ENCODE measurements around the gene SBF2. TPM values are rescaled to one million over a fixed set of nuclear protein-coding genes. Genes with fewer than 3 reads are reported as not detected.

Gene SBF2
- total RNA-seq, 1 donor from 2014 or later: 4.2 TPM

DNA sequence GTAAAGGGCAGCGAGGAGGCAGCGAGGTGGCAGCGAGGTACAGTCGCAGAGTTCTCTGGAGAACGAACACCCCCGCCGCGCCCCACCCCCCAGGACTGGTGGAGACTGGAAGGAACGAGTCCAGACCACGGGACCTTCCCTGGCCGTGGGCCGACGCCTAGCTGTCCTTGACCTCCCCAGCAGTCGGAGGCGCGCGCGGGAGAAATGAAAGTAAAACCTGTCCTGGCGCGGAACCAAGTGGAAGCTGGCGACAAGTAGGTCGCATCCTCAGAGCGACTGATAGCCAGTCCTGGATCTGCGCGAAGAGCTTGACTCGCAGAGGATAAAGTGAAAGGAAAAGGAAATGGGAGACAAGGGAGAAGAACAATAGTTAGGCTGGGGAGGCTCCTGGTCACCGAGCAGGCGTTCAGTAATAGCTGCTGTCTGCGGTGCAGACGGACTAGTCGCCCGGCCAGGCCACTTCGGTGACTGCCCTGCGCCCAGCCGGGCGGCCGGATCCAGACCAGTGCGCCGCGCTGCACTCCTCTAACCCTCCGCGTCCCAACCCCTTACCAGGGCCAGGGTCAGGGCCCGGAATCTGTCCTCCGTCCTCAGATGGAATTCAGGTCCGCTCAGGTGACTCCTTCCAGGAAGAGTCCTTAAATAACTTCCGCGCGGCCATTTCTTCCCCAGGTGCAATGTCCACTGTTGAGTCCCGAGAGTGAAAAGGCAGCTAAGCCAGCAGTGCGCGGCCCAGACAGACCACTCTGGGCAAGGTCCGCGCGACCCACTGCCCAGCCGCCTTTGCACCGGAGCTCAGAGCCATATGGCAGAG is 8.9 kb upstream of the SBF2 start:
- H3K36me3 Mint-ChIP-seq (ENCODE audit: low read depth): peaks cover 3% of the 10 kb centered on the region
- intact Hi-C loops (cut with micrococcal nuclease): loop anchor here (1.0 to 10.0 kb wide), 4 partner anchors 8 to 442 kb away; partner anchors contain the start of gene AMPD3
- peaks cover 41% of the 10 kb centered on the region for H3K4me1 Mint-ChIP-seq (ENCODE audit: low read depth)
- DNase-seq (ENCODE audit: low spot score): peak; percentile 63
- no peak overlapping the region for H3K27ac Mint-ChIP-seq
- no peaks in the 10 kb centered on the region for H3K9me3 Mint-ChIP-seq
- H3K27me3 Mint-ChIP-seq (ENCODE audit: low read depth): peaks cover 69% of the 10 kb centered on the region
- peak overlapping the region; percentile 89 for H3K4me3 Mint-ChIP-seq (ENCODE audit: low read depth)

GRCh38 chr11:10302359-10302743 is 8.3 kb upstream of the SBF2 start:
- Mint-ChIP-seq H3K4me1 (ENCODE audit: low read depth) (peaks cover 43% of the 10 kb centered on the region), H3K36me3 (ENCODE audit: low read depth) (peaks cover 3% of the 10 kb centered on the region), H3K27ac (no peak overlapping the region), H3K9me3 (no peaks in the 10 kb centered on the region), H3K27me3 (ENCODE audit: low read depth) (peaks cover 74% of the 10 kb centered on the region), H3K4me3 (ENCODE audit: low read depth) (peak overlapping the region; percentile 89)
- DNase-seq (ENCODE audit: low spot score): no peak
- intact Hi-C loops (cut with micrococcal nuclease): loop anchor here (10.0 kb wide), 3 partner anchors 152 to 442 kb away; partner anchors contain the start of gene AMPD3

DNA sequence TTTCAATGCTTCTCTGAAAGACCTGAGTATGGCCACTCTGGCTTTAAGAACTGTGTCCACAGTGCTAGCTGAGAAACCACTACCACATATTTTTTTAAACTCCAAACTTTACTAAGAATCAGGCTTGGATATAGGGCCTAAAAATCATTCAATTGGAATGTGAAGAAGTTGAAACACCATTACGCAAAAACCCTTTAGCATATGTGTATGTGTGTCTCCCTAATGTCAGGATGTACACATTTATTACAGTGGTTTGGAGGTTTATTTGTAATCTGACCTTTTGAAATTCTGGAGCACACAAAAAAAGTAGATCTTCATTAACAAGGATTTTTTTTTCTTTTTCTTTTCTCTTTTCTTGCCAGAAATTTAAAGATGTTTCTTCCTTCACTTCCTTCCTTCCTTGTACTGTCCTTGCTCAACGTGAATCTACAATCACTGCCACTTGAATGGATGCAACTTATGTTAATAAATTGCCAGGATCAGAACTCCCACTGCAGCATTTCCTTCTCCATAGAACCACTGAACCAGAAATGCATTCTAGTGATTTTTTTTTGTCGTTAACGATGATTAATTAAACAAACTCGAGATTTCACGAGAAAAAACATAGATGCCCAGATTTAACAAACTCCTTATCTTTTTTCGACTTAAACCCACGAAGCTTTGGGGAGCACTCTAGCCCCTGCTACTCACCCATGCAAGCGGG is 7.8 kb upstream of the SBF2 start:
- Mint-ChIP-seq H3K27ac (no peak overlapping the region), H3K4me1 (ENCODE audit: low read depth) (peaks cover 40% of the 10 kb centered on the region), H3K27me3 (ENCODE audit: low read depth) (peaks cover 76% of the 10 kb centered on the region), H3K4me3 (ENCODE audit: low read depth) (peak overlapping the region; percentile 89), H3K36me3 (ENCODE audit: low read depth) (no peaks in the 10 kb centered on the region), H3K9me3 (no peaks in the 10 kb centered on the region)
- no peak for DNase-seq (ENCODE audit: low spot score)
- intact Hi-C loops (cut with micrococcal nuclease): loop anchor here (10.0 kb wide), 3 partner anchors 153 to 443 kb away; partner anchors contain the start of gene AMPD3

DNA sequence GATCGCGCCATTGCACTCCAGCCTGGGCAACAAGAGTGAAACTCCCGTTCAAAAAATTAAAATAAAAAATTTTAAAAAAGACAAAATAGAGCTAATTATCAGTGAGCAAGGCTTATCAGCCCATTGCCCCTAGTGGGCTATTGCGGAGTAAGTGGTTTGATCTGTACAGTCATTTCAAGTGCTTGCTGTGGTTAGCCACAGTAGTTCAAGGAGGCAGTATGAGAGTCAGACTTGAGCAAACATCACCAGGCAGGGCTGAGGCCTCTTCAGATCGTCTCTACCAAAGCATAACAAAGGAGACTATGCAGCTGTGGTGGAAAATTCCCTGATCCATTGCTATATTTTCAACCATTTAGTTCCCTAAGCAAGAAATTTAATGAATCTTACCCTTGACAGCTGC is 4.3 kb upstream of the SBF2 start:
- no peak overlapping the region for H3K27ac Mint-ChIP-seq

GRCh38 chr11:10295064-10295901 is 1.3 kb upstream of the SBF2 start:
- H3K27me3 Mint-ChIP-seq (ENCODE audit: low read depth): peaks cover 68% of the 10 kb centered on the region
- DNase-seq (ENCODE audit: low spot score): no peak
- no peaks in the 10 kb centered on the region for H3K9me3 Mint-ChIP-seq
- H3K4me3 Mint-ChIP-seq (ENCODE audit: low read depth): peak overlapping the region; percentile 60
- intact Hi-C loops (cut with micrococcal nuclease): loop anchor here (1.0 kb wide), 1 partner anchor 8 kb away; no protein-coding TSS in a partner anchor
- no peaks in the 10 kb centered on the region for H3K36me3 Mint-ChIP-seq (ENCODE audit: low read depth)
- no peak overlapping the region for H3K27ac Mint-ChIP-seq
- H3K4me1 Mint-ChIP-seq (ENCODE audit: low read depth): peaks cover 29% of the 10 kb centered on the region

More for the DNA sequence above, 4.3 kb upstream of the SBF2 start:
- peak; percentile 61 for DNase-seq (ENCODE audit: low spot score)
- intact Hi-C loops (cut with micrococcal nuclease): loop anchor here (1.0 kb wide), 2 partner anchors 10 to 438 kb away; no protein-coding TSS in a partner anchor
- Mint-ChIP-seq H3K36me3 (ENCODE audit: low read depth) (no peaks in the 10 kb centered on the region), H3K4me3 (ENCODE audit: low read depth) (no peak overlapping the region), H3K4me1 (ENCODE audit: low read depth) (peaks cover 33% of the 10 kb centered on the region), H3K9me3 (no peaks in the 10 kb centered on the region), H3K27me3 (ENCODE audit: low read depth) (peaks cover 67% of the 10 kb centered on the region)

DNA sequence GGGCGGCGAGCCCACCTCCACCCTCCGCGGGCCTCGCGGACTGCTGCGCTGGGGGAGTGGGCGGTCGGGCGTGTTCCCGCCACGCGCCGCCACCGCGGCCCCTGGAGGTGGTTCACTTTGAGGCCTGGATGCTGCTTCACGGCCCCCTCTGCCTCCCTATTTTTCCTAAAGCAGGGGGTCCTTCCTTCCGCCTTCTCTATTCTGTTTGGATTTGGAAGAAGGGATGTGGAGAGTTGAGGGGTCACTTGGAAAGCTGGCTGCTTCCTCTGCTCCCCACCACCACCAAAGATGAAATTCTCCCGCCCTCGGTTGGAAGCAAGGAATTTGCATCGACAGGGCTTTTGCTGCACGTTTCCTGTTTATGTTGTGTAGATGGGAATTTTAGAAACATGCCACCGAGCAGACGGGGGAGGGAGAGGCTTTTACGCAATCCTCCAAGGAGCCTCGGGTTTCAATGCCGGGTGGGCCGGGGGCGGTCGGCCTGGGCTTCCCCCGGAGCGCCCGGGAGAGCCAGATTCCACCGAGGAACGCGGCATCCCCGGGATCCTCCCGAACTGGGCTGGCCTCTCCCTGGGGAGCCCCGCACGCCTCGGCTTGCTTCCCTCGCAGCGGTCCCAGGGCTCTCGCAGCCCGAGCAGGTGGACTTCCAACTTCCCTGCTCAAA is 403 bp upstream of the SBF2 start:
- H3K9me3 Mint-ChIP-seq: no peaks in the 10 kb centered on the region
- H3K4me1 Mint-ChIP-seq (ENCODE audit: low read depth): peaks cover 27% of the 10 kb centered on the region
- intact Hi-C loops (cut with micrococcal nuclease): no loop called here
- H3K36me3 Mint-ChIP-seq (ENCODE audit: low read depth): no peaks in the 10 kb centered on the region
- peaks cover 65% of the 10 kb centered on the region for H3K27me3 Mint-ChIP-seq (ENCODE audit: low read depth)
- DNase-seq (ENCODE audit: low spot score): no peak
- H3K27ac Mint-ChIP-seq: no peak overlapping the region
- H3K4me3 Mint-ChIP-seq (ENCODE audit: low read depth): peak overlapping the region; percentile 72

DNA sequence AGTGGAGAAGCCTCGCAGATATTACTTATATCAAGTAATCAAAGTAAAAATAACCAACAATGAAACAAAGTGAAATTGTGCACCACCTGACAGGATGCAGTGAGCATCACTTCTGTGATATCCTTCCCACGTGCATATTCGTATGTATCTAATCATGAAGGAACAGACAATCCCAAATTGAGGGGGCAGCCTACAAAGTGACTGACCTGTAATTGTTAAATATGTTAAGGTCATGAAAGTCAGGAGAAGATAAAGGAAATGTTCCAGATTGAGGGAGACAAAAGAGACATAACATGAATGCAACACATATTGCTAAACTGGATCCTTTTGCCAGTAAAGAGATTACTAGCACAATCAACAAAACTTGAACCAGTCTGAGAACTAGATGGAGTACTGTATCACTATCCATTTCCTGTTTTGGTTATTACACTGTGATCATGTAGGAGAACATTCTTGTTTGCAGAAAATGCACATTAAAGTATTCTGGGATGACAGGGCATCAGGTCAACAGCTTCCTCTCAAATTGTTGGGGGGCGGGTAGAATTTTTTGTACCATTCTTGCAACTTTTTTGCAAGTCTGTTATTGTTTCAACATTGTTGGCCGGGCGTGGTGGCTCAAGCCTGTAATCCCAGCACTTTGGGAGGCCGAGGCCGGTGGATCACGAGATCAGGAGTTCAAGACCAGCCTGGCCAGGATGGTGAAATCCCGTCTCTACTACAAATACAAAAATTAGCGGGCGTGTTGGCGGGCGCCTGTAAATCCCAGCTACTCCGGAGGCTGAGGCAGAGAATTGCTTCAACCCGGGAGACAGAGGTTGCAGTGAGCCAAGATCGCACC is 2.0 kb downstream of the SBF2 start:
- Mint-ChIP-seq H3K27me3 (ENCODE audit: low read depth) (peaks cover 58% of the 10 kb centered on the region), H3K9me3 (no peaks in the 10 kb centered on the region), H3K36me3 (ENCODE audit: low read depth) (no peaks in the 10 kb centered on the region), H3K4me1 (ENCODE audit: low read depth) (peaks cover 18% of the 10 kb centered on the region), H3K4me3 (ENCODE audit: low read depth) (peak overlapping the region; percentile 22), H3K27ac (no peak overlapping the region)
- no peak for DNase-seq (ENCODE audit: low spot score)
- intact Hi-C loops (cut with micrococcal nuclease): no loop called here

DNA sequence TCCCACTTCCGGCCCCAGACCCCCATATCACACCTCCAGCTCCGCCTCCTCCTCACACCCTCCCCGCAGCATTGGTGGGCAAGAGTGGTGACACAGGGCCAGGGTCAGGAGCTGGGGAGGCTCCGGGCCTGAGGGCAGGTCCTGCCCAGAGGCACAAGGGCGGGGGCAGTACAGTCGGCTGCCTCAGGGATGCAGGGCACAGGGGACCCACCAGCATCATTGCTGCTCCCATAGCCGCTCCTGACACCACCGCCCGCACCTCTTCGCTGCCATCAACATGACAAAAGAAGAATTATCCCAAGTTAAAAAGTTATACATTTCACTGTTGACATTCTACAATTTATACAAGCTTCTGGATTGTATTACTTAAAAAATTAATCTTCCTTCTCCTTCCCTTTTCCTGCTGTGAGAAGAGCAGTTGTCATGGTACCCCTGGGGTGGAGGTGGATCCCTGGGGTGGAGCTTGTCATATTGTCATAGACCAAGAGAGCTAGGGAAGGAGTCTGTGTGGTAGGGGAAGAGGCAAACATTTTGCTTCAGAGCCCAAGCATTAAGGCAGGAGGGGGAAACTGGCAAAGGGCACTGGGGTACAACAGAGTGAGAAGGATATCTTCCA is 4.1 kb downstream of the SBF2 start:
- no peak for DNase-seq (ENCODE audit: low spot score)
- Mint-ChIP-seq H3K9me3 (no peaks in the 10 kb centered on the region), H3K4me1 (ENCODE audit: low read depth) (peaks cover 8% of the 10 kb centered on the region), H3K36me3 (ENCODE audit: low read depth) (no peaks in the 10 kb centered on the region), H3K27ac (no peak overlapping the region), H3K4me3 (ENCODE audit: low read depth) (no peak overlapping the region), H3K27me3 (ENCODE audit: low read depth) (peaks cover 45% of the 10 kb centered on the region)
- intact Hi-C loops (cut with micrococcal nuclease): no loop called here

- Mint-ChIP-seq H3K27ac (no peak overlapping the region), H3K27me3 (ENCODE audit: low read depth) (peaks cover 45% of the 10 kb centered on the region), H3K36me3 (ENCODE audit: low read depth) (no peaks in the 10 kb centered on the region), H3K9me3 (no peaks in the 10 kb centered on the region), H3K4me3 (ENCODE audit: low read depth) (no peak overlapping the region), H3K4me1 (ENCODE audit: low read depth) (peaks cover 7% of the 10 kb centered on the region)
- intact Hi-C loops (cut with micrococcal nuclease): no loop called here
- no peak for DNase-seq (ENCODE audit: low spot score)
Measured at GRCh38 chr11:10288881-10289764, 4.9 kb downstream of the SBF2 start.

DNA sequence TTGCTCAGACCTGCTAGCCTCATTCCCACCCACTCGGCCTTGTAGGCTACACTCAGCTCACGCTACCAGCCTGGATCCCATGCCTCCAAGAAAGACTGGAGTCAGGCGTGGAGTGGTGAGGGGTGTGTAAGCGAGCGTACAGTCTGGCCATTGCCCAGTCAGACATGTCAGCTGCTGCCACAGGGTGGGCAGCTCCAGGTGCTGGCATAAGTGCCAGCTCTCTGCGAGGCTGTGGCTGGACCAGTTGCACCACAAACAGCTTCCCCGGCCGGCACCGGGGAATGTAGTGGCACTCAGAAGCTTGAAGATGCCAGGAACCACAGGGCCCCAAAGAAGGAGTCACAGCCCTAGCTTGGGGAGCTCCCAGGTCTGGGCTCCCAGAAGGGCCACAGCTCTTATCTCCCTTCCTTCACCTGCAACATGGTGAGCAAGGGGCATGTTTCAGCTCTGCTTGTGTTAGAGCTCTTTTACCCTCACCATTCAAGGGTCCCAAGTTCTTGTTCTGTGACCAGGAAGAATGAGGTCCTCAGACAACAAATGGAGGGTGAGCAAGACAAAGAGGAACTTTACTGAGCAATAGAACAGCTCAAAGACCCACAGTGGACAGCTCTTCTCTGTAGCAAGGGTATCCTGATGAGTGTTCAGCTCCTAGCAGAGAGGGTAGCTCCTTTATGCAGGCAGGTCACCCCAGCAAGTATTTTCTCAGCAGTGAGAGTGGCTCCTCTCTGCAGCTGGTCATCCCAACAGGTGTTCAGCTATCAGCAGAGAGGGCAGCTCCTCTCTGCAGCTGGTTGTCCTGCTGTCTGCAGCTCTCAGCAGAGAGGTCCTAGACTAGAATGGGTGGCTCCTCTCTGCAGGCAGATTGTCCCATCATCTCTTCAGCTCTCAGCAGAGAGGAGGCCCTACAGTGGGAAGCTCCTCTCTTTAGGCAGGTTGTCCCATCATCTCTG is 6.0 kb downstream of the SBF2 start:
- Mint-ChIP-seq H3K27me3 (ENCODE audit: low read depth) (peaks cover 45% of the 10 kb centered on the region), H3K4me1 (ENCODE audit: low read depth) (peaks cover 7% of the 10 kb centered on the region), H3K36me3 (ENCODE audit: low read depth) (no peaks in the 10 kb centered on the region), H3K4me3 (ENCODE audit: low read depth) (no peak overlapping the region), H3K9me3 (no peaks in the 10 kb centered on the region), H3K27ac (no peak overlapping the region)
- intact Hi-C loops (cut with micrococcal nuclease): no loop called here
- no peak for DNase-seq (ENCODE audit: low spot score)

Data from activated T-helper 2 cell treated with anti-CD3 and anti-CD28 coated beads, Interferon-gamma antibody, Interleukin-2, Interleukin-4, amounts not matched to agents 10 μg/mL and 5 μg/mL and 100 μg/mL, durations not matched to agents 14 hours and 24 hours and 36 hours (primary cell).